Kidney glomerular epithelial cell (primary cell): ENCODE data around the gene FGB.

ENCODE experiments used
- DNase-seq: peaks from one replicate; lab custom pipeline; 2025; lab: John Stamatoyannopoulos, UW

Gene FGB

DNA sequence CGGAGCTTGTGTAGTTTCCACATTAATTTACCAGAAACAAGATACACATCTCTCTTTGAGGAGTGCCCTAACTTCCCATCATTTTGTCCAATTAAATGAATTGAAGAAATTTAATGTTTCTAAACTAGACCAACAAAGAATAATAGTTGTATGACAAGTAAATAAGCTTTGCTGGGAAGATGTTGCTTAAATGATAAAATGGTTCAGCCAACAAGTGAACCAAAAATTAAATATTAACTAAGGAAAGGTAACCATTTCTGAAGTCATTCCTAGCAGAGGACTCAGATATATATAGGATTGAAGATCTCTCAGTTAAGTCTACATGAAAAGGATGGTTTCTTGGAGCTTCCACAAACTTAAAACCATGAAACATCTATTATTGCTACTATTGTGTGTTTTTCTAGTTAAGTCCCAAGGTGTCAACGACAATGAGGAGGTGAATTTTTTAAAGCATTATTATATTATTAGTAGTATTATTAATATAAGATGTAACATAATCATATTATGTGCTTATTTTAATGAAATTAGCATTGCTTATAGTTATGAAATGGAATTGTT is at the start of gene FGB:
Gene FGB (plus strand): TSS at position 315 of the 558 bp plus-strand sequence. CDS start 8 bp downstream, at position 323.
- peak; percentile 34 for DNase-seq

DNA sequence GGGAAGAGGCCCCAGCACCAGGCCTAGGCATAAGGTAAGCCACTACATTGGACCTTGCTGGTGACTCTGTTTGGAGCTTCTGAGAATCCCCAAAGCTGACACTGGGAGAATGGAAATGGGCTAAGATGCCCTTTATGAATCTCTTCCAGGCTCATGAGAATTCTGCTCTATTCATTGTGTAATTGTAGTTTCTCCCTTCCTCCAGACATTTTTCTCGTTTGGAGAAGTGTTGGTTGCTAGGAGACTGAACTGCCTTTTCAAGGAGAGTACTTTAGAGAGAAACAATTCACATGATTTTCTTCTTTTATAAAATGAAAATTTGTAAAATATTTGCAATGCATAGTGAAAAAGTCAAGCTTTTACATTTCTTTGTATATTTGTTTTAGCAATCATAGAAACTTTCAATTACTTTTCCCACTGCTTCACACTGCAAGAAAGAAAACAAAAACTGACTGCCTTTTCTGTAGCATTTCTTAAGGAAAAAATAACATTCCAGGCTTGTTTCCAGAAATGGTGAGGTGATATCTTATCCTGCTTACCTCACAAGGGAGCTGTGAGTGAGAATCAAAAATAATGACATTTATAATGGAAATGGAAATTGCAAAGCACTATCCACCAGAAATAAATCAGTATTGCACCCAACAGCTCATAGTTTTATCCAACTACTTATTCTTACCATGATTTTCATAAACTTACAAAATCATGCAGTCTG is 46.3 kb upstream of the FGB start:
- DNase-seq: peak; percentile 5

DNA sequence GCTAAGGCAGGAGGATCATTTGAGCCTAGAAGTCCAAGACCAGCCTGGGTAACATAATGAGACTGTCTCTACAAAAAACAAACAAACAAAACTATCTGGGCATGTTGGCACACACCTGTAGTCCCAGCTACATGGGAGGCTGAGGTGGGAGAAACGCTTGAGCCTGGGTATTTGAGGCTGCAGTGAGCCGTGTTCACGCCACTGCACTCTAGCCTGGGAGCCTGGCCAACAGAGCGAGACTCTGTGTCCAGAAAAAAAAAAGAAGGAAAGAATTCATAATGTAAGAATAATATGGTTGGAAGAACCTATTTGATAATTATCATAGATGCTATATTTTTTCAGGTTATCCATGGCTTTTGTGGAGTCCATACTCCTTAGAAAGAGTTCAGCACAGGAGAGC is 45.2 kb upstream of the FGB start:
- no peak for DNase-seq

DNA sequence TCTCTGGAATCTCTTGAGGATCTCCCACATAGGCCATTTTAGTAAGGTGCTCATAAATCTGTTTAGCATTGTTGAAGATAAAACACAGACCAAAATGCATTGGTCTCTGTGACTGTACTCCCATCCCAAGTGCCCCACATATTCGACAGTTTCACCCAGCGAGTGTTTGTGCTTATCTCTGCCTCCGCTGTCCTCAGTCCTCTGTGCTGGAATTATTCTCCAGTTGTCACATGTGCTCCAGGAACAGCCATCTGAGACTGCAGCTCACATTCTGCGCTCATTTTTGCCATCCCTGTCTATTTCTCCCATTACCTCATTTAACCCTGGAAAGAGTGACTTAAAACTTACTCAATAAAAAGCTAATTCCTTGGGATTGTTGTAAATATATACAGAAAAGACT is 43.6 kb upstream of the FGB start:
- DNase-seq: no peak

DNA sequence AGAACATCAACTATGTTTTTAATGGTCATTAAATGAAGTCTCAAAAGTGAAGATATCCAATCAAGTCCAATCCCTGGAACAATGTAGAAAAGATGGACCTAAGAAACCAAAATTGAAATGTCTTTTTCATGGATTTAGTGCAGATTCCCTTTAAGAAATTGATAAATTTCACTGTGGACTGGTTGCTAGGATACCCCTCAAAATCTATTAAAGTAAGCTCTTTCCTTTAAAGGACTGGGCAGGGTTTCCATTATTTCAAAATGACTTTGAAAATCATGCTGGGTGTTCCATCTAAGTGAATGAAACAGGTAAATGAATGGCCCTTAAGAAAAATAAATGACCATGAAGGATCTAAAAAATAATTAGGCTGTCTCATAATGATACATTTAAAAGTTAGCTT is 41.2 kb upstream of the FGB start:
- no peak for DNase-seq

DNA sequence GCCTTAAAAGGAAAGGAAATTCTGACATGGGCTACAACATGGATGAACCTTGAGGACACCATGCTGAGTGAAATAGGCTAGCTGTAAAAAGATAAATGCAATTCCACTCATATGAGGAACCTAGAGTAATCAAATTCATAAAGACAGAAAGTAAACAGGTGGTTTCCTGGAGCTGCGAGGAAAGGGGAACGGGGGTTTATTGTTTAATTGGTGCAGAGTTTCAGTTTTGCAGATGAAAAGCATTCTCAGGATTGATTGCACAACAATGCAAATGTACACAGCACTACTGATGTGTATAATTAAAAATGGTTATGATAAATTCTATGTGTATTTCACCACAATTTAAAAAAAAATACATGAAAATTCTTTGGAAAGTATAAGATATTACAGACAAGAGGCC is 36.7 kb upstream of the FGB start:
- no peak for DNase-seq

DNA sequence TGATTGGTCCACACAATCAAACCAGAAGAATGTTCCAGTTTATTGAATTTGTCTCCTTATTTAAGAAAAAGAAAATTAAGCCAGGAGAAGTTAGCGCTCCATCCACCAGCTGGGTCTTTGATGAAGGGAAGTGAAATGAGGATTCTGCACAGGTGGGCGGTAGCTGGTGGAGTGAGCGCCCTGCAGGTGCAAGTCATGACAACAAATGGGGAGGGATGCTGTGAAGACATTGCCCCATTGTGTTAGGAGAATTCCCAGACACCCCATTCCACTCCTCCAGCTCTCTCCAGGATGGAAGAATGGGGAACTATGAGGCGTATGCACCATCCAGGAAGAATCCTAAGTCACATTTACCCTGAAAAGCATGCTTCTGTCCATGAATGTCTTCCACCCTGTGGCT is 35.5 kb upstream of the FGB start:
- no peak for DNase-seq

DNA sequence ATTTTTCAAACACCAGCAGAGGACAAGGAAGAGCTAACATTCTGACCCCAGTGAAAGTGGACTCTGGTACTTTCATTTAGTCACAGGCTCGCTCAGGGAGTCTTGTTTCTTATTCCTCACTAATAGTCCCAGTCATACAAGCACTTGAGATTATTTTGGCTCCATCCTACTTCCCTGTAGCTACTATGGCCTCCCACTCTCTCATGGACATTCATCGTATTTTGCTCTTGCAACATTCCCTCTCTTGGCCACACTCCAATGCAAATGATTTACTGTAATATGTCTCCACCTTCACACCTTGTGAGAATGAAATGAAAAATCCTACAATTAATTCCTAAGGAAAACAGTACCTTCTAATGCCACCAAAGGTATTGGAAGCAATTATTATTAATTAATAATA is 33.9 kb upstream of the FGB start:
- no peak for DNase-seq

DNA sequence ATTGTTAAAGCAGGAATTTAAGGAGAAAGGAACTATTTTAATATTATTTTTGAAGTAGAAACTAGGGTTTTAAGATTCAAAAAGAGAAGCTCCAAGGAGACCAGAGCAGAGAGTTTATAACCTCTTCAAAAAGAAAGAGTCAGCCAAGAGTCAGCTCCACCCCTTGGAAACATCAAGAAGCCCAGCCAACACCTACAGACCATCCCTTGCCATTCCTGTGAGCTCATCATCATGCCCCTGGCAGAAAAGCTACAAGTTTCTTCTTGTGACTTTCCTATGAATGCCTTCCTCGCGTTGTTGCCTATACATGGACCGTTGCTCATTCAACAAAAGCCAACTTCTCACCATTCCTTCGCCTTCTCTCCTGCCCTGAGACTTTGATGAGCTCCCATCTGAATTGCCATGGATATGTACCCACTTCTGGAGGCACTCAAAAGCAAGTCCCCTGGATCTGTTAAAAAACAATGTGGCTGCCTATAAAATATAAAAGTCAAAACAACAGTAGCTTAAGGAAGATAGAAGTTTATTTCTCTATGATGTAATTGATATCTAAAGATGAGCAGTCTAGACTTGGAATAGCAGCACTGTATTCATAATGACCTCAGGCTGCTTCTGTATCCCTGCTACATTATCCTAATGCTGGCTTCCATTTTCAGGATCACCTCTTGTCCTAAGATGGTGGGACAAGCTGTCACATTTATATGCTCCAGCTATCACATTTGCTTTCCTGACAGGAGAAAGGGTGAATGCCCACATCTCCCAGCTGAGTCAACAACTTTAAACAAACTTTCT is 32.9 kb upstream of the FGB start:
- no peak for DNase-seq

DNA sequence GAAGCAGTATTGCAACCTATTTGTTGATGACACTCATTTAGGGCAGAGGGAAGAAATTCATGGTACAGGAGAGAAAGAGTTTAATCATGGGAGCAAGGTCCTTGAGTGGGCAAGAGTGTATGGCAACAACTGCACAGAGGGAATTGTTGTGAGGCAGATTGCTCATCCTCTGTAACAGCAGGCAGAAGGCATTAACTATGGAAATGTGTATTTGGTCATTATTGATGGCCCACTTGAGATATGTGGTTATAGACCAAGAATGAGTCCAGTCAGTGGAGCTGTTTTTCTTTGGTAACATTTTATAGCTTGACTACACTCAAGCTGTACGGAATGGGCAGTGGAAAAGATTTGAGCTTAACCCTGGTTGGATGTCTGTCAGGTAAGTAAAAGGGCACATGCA is 28.5 kb upstream of the FGB start:
- DNase-seq: no peak

DNA sequence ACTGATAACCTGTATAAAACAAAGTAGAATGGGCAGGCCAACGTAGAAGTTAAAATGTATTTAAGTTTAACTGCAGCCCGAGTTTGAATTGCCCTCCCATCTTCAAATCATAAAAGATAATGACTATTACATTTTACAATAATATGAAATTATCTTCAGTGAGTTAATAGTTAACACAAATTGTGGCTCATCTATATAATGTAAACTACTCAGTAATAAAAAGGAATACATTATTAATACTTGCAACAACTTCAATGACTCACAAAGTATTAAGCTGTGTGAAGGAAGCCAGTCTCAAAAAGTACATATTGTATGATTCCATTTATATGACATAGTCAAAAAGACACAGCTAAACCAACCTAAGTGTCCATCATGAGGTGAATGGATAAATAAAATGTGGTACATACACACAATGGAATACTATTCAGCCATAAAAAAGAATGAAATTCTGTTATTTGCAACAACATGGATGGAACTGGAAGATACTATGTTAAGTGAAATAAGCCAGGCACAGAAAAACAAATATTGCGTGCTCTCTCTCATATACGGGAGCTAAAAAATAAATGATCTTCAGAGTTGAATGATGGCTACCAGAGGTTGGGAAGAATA is 20.4 kb upstream of the FGB start:
- no peak for DNase-seq

DNA sequence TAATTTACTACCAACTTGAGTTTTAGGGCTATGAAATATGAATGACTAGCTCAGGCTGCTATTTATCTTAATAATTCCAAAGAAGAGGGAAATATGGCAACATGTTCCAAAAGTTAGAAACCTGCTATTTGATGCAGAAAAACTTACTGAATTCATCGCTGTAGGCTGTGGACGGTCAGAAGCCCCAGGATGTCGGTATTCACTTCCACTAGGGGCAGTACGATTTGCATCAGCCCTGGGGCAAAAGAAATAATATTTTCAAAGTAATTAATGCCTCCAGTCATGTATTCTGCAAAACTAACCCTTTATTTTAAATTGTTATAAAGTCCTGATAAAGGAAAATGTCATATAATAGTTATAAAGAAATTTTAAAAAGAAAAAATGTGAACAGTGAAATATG is 17.1 kb upstream of the FGB start:
- DNase-seq: no peak

DNA sequence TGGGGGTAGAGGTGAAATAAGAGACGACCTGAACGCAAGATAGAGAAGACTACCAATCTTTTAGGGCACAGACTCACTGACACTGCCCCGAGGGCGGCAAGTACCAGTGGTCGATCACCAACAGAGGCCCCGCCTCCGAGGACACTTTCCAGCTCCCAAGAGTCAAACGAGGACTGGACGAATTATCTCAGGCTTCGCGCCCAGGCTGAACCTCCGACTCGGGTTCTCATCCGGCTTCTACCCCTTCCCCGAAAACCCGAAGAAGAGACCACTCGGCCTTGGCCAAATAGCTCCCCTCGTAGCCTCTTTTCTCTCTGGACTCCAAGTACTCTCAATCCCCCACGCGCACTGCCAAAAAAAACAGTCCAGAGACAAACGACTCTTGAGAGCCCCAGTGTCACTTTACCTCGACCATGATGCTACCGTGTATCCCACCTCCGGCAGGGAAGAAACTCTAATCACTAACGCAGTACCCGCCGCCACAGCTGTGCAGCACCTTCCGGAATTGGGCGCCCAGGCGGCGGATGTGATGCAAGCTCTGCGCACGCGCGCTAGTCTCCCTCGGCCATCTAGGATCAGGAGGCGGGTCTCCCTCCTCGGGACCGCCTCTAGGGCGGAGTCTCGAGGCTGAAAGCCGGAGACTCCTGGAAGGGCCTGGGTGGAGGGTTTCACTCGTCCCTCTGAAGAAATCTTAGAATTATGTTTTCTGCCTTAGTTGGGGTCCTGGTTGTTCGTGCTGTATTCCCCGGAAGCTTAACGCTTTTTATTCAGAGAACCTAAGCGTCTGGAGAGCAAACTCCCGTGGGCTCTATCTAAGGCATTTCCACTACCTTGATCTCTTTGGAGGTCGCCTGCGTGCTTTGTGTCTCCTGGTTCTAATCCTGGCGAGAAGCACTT is 12.7 kb upstream of the FGB start, which contains the start of gene PLRG1:
Gene PLRG1 (minus strand): TSS at position 507 of the 897 bp plus-strand sequence. CDS start 92 bp downstream, at position 415.
- peak; percentile 90 for DNase-seq

DNA sequence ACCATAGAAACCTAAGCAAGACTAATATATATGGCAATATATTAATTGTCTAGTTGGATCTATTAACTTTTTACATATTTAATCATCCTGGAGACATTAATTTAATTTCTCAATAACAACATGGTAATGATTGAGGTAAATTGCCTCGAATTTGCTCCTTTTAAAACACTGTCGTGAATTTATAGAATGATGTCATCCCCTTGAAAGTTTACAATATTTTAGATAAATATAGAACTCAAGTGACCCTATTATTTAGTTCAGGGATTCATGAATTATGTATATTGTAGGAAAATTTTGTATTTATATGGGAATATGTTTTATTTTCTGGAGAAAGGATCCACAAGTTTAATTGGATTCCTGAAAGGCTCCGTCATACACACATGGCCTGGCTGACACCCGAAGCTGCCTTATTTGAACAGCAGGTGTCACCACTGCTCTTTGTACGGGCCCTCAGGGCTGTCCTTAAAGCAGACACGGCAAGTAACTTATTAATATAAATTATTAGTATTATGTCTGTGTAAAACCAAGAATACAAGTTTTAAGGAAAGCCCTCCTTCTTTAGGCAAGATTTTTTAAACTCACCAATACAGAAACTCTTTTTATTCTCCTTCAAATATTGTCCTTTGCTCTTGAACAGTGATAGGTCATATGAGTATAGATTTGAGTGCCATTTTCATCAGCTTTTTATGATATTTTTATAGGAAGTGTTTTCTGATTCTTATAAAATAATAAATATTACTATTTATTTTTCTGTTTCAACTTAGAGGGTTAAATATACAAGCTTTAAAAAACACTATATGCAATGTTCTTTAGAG is 10.7 kb upstream of the FGB start:
- peak; percentile 55 for DNase-seq

DNA sequence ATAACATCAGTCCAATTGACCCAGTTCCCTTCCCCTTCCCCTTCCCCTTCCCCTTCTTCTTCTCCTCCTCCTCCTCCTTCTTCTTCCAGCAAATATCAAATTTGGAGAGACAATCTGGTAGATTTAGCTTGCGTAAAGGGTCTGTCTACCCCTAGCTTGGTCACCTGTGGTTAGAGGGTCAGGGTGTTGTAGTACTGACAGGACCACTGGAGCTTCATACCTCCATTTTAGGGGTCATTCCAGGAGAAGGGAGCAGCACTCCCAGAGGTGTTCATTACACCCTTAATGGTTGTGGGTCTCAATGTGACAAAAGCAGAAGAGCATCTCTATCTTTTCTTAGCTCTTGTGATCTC is 3.7 kb upstream of the FGB start:
- no peak for DNase-seq

DNA sequence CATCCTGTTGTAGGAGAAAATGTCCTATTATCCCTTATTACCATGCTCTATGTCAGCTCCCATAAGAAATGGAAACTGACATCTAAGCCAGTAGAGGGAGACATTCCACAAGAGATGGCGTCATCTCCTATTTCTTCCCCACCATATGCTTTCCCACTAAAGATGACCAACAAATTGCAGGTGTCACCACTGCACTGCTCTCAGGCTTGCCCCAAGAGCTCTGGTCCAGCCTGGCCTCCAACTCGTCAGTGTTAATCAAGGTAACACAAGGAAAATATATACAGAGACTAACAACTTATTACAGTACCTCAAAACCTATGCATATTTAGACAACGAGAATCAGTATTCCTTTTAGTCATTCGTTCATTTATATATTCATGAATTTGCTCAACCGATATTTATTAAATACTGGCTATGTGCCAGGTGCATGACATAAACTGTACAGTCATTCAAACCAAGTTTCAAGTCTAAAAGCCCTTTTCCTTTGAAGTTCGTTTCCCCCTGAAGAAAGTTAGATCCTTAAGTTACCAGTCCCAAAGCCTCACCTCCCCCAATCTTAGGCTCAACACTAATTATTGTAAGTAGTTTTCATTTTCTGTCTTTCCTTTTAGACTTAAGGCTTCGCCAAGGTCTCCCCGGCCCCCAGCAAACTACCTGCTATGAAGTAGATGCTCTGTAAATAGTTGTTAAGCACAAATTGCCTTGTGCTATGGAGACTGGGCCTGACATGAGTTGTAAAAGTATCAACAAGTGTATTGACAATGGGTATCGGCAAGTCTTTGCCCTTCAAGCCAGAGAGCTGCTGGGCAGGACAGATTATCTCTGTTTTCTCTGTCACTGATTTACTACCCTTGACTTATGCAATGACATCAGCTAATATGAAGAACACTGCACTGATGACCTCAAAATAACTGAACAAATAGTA is 3.1 kb upstream of the FGB start:
- DNase-seq: peak; percentile 57

DNA sequence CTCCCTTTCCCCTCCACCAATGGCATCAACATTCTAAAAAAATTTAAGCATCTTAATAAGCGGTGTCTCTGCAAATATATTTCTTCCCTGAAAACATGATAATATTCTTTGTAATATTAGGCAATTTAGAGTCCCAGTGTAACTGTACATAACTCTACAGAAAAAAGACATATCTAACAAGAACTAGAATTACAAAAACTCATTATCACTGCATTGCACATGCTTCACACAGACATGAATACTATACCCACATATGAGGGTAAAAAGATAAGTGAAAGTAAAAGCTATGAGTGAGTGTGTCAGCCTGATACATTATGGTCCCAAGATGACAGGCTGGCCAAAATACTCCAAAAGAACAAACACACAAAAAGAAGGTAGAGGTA is 2.4 kb upstream of the FGB start:
- DNase-seq: no peak

DNA sequence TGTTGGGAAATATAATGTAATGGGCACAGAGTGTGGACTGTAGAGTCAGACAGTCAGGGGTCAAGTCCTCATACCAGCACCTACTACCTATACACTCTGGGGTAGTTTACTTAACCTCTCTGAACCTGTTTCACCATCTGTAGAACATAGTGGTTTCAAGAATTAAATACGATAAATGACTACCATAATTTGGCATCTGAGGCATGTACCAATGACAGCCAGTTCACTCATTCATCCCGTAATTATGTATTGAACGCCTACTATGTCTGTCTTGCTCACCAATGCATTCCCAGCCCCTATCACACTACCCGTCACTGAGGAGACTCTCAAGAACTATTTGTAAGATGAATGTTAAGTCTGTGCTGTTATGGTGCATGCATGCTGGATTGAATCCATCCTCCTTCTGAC is 2.0 kb upstream of the FGB start:
- peak; percentile 88 for DNase-seq

DNA sequence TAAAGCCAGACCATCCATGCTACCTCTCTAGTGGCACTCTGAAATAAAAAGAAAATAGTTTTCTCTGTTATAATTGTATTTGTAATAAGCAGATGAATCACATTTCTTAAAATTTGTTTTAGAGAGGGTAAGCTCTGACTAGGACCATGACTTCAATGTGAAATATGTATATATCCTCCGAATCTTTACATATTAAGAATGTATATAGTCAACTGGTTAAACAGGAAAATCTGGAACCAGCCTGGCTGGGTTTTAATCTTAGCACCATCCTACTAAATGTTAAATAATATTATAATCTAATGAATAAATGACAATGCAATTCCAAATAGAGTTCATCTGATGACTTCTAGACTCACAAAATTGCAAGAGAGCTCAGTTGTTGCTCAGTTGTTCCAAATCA is 1.5 kb downstream of the FGB start:
- no peak for DNase-seq

DNA sequence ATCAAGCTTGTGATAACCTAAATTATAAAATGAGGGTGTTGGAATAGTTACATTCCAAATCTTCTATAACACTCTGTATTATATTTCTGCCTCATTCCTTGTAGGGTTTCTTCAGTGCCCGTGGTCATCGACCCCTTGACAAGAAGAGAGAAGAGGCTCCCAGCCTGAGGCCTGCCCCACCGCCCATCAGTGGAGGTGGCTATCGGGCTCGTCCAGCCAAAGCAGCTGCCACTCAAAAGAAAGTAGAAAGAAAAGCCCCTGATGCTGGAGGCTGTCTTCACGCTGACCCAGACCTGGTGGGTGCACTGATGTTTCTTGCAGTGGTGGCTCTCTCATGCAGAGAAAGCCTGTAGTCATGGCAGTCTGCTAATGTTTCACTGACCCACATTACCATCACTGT is 2.9 kb downstream of the FGB start:
- no peak for DNase-seq
